MM.1S (cell line): ENCODE data around the gene PYHIN1.

Source experiments
- CTCF ChIP-seq: fragments of 300-600 bp; sonication (generic); IDR thresholded peaks from 2 replicates; pipeline ENCODE4 v1.5.1; 2016; ENCODE audit warnings: antibody characterized with exemption, low read length, mixed read lengths
- EZH2 ChIP-seq: fragments of 300-600 bp; sonication (generic); optimal IDR thresholded peaks from 2 replicates; pipeline ENCODE3; 2017; ENCODE audit warnings: low read depth, mild to moderate bottlenecking, antibody characterized with exemption, low read length, mixed read lengths
- EZH2phosphoT487 ChIP-seq: fragments of 300-600 bp; sonication (generic); IDR thresholded peaks from 2 replicates; pipeline ENCODE4 v1.6.1; 2018; ENCODE audit warnings: antibody characterized with exemption, low read length

GRCh38 chr1:159000625-159001024 is 69.3 kb downstream of the PYHIN1 start:
- TF ChIP-seq CTCF (no peak), EZH2phosphoT487 (no peak), EZH2 (no peak)
